T-cell (primary cell): ENCODE results near the gene OTUD6A. TPM values are rescaled to one million over a fixed set of nuclear protein-coding genes. Genes with fewer than 3 reads are reported as not detected.

Experiments used
- ATAC-seq, 4 experiments: fragments of 200-7000 bp in 3 of 4; fragments of 150-1000 bp in 1 of 4; cut with Tn5 transposase; replicated peaks in 1 of 4; 1 replicate in 3 of 4; 2 replicates in 1 of 4; pipeline ENCODE4 v1.10.0; 2021; ENCODE audit warnings: moderate library complexity in 3 of 4, mild to moderate bottlenecking in 2 of 4, moderate number of reproducible peaks in 1 of 4
- CTCF ChIA-PET, 2 donors: fragments of 300-600 bp; sonication (Branson Sonifier 250); formaldehyde crosslinking; loops; one replicate each; lab custom pipeline; 2022; ENCODE audit warnings: antibody characterized with exemption in 2 of 2; lab: Charles Lee
- POLR2A ChIA-PET, 2 donors: fragments of 300-600 bp; sonication (Branson Sonifier 250); formaldehyde crosslinking; loops; one replicate each; lab custom pipeline; 2022; ENCODE audit warnings: antibody characterized with exemption in 2 of 2; lab: Charles Lee
- DNase-seq, 35 experiments: peaks; one replicate each; pipeline versions ENCODE4 v3.0.0 to v3.0.0-alpha.2; 2013 to 2023
- H3K27ac ChIP-seq: one replicate; pipeline ENCODE4 v1.5.1; 2013; ENCODE audit warnings: low read length
- H3K27me3 ChIP-seq, 2 experiments: replicated peaks in 1 of 2; 1 replicate in 1 of 2; 2 replicates in 1 of 2; pipeline versions ENCODE4 v1.6.1 to v1.7.0; 2013; ENCODE audit warnings: low read length in 1 of 2, mixed read lengths in 1 of 2; ENCODE audit not compliant: control insufficient read depth in 2 of 2, insufficient read depth in 2 of 2; ENCODE audit errors: extremely low read depth in 1 of 2
- H3K36me3 ChIP-seq, 2 donors: 1 replicate in 1 of 2; 2 replicates in 1 of 2; pipeline versions ENCODE4 v1.6.1 to v1.7.0; 2013; ENCODE audit warnings: low read length in 1 of 2; ENCODE audit not compliant: control insufficient read depth in 2 of 2, insufficient read depth in 1 of 2; ENCODE audit errors: extremely low read depth in 1 of 2
- H3K4me1 ChIP-seq, 2 experiments: 1 replicate in 1 of 2; 2 replicates in 1 of 2; pipeline versions ENCODE4 v1.6.1 to v1.7.0; 2013; ENCODE audit warnings: low read length in 2 of 2, mixed read lengths in 1 of 2; ENCODE audit not compliant: insufficient read depth in 2 of 2, control insufficient read depth in 1 of 2; ENCODE audit errors: extremely low read depth in 1 of 2
- H3K4me3 ChIP-seq, 2 donors: 1 replicate in 1 of 2; 2 replicates in 1 of 2; pipeline versions ENCODE4 v1.5.1 to v1.7.0; 2013; ENCODE audit warnings: mild to moderate bottlenecking in 2 of 2, low read length in 1 of 2, moderate library complexity in 1 of 2; ENCODE audit not compliant: control insufficient read depth in 1 of 2; ENCODE audit errors: extremely low read depth in 1 of 2
- H3K9me3 ChIP-seq: 2 replicates; pipeline ENCODE4 v1.7.0; 2013
- H3K27ac Mint-ChIP-seq, 2 donors: one replicate each; pipeline ENCODE4 v1.8.0; 2020 to 2021; ENCODE audit warnings: mild to moderate bottlenecking in 2 of 2, mixed read lengths in 2 of 2
- H3K27me3 Mint-ChIP-seq, 2 donors: one replicate each; pipeline ENCODE4 v1.8.0; 2021 to 2022; ENCODE audit warnings: mixed read lengths in 2 of 2
- H3K36me3 Mint-ChIP-seq: one replicate; pipeline ENCODE4 v1.8.0; 2021; ENCODE audit warnings: mixed read lengths
- H3K4me1 Mint-ChIP-seq, 3 donors: one replicate each; pipeline ENCODE4 v1.8.0; 2020 to 2022; ENCODE audit warnings: mixed read lengths in 3 of 3, mild to moderate bottlenecking in 1 of 3
- H3K4me3 Mint-ChIP-seq, 3 donors: one replicate each; pipeline ENCODE4 v1.8.0; 2020 to 2022; ENCODE audit warnings: mild to moderate bottlenecking in 3 of 3, mixed read lengths in 3 of 3, moderate library complexity in 3 of 3
- H3K9me3 Mint-ChIP-seq, 3 donors: one replicate each; pipeline ENCODE4 v1.8.0; 2020 to 2022; ENCODE audit warnings: mixed read lengths in 3 of 3
- WGBS: methylation state at CpG from one replicate; pipeline ENCODE4 v1.1.5; 2013; ENCODE audit warnings: missing lambda C conversion rate; ENCODE audit not compliant: insufficient coverage; 5-methylcytosine and 5-hydroxymethylcytosine counted together
- total RNA-seq, 35 experiments: library from RNA in 6 of 35; stranded (reverse) in 6 of 35; fragments of 120-200 nt in 1 of 35; gene quantifications; one replicate each; pipeline versions ENCODE4 v1.2.1 to v1.2.4 and lab custom pipeline; 2013 to 2026

The OTUD6A gene
- total RNA-seq, 5 donors from 2014 or later (not counting 1 experiment from before 2014, with no cell fraction given): not detected

- ChIA-PET POLR2A (no interaction called here), CTCF (no interaction called here)
- no peaks in the 10 kb centered on the region for H3K9me3 Mint-ChIP-seq
- no peaks in the 10 kb centered on the region for H3K9me3 ChIP-seq
- no peak overlapping the region for H3K4me3 Mint-ChIP-seq
- DNase-seq (no peak), ATAC-seq (no peak)
- no peak overlapping the region for H3K4me3 ChIP-seq
- H3K4me1 ChIP-seq: no peaks in the 10 kb centered on the region
- peaks cover 2 to 20% of the 10 kb centered on the region in 2 donors for H3K27me3 Mint-ChIP-seq
- H3K4me1 Mint-ChIP-seq: peaks cover 0 to 2% (median 0%) of the 10 kb centered on the region in 3 donors
- H3K36me3 Mint-ChIP-seq: no peaks in the 10 kb centered on the region
- H3K27ac ChIP-seq: no peak overlapping the region
- no peak overlapping the region for H3K27ac Mint-ChIP-seq
- WGBS: 80% methylated on average over 1 of the region's 5 CpGs
- H3K36me3 ChIP-seq: no peaks in the 10 kb centered on the region
- H3K27me3 ChIP-seq: no peaks in the 10 kb centered on the region
These were observed 22.5 kb downstream of the OTUD6A start for GRCh38 chrX:70084592-70085240.

GRCh38 chrX:70087857-70088630 is 25.8 kb downstream of the OTUD6A start:
- no peaks in the 10 kb centered on the region for H3K9me3 Mint-ChIP-seq
- H3K36me3 ChIP-seq: no peaks in the 10 kb centered on the region
- no peak for ATAC-seq

GRCh38 chrX:70088751-70089150 is 26.5 kb downstream of the OTUD6A start:
- Histone ChIP-seq H3K9me3 (no peaks in the 10 kb centered on the region), H3K27ac (no peak overlapping the region), H3K36me3 (no peaks in the 10 kb centered on the region), H3K27me3 (no peaks in the 10 kb centered on the region), H3K4me3 (no peak overlapping the region), H3K4me1 (no peaks in the 10 kb centered on the region)
- no peak overlapping the region for H3K4me3 Mint-ChIP-seq
- CTCF ChIA-PET: no interaction called here
- no peak for ATAC-seq
- peaks cover 0 to 2% (median 0%) of the 10 kb centered on the region in 3 donors for H3K4me1 Mint-ChIP-seq
- no peaks in the 10 kb centered on the region for H3K9me3 Mint-ChIP-seq
- no peak overlapping the region for H3K27ac Mint-ChIP-seq
- no peaks in the 10 kb centered on the region for H3K36me3 Mint-ChIP-seq
- H3K27me3 Mint-ChIP-seq: peaks cover 0 to 18% of the 10 kb centered on the region in 2 donors
- POLR2A ChIA-PET: no interaction called here
- no peak for DNase-seq

More at GRCh38 chrX:70087857-70088630, 25.8 kb downstream of the OTUD6A start:
- no peak for DNase-seq
- Histone ChIP-seq H3K27me3 (no peaks in the 10 kb centered on the region), H3K27ac (no peak overlapping the region), H3K4me1 (no peaks in the 10 kb centered on the region), H3K9me3 (no peaks in the 10 kb centered on the region), H3K4me3 (no peak overlapping the region)
- WGBS: 67% methylated on average over 3 of the region's 11 CpGs
- H3K4me1 Mint-ChIP-seq: peaks cover 0 to 2% (median 0%) of the 10 kb centered on the region in 3 donors
- H3K27me3 Mint-ChIP-seq: peaks cover 0 to 14% of the 10 kb centered on the region in 2 donors
- ChIA-PET CTCF (interaction anchor here in 1 of 2 donors (0.8 to 1.0 kb wide), 2 partner anchors 9 to 10 kb away, joined by 3 to 6 read pairs; no protein-coding TSS in a partner anchor), POLR2A (interaction anchor here in 1 of 2 donors (0.6 kb wide), 1 partner anchor 771 kb away, joined by 3 read pairs; no protein-coding TSS in a partner anchor)
- no peak overlapping the region for H3K27ac Mint-ChIP-seq
- no peaks in the 10 kb centered on the region for H3K36me3 Mint-ChIP-seq
- H3K4me3 Mint-ChIP-seq: no peak overlapping the region

GRCh38 chrX:70089604-70090297 is 27.5 kb downstream of the OTUD6A start:
- Histone ChIP-seq H3K9me3 (no peaks in the 10 kb centered on the region), H3K36me3 (no peaks in the 10 kb centered on the region), H3K27ac (no peak overlapping the region), H3K4me1 (no peaks in the 10 kb centered on the region), H3K4me3 (no peak overlapping the region), H3K27me3 (no peaks in the 10 kb centered on the region)
- H3K9me3 Mint-ChIP-seq: no peaks in the 10 kb centered on the region
- POLR2A ChIA-PET: no interaction called here
- ATAC-seq (no peak), DNase-seq (no peak)
- H3K36me3 Mint-ChIP-seq: no peaks in the 10 kb centered on the region
- H3K27me3 Mint-ChIP-seq: peaks cover 0 to 18% of the 10 kb centered on the region in 2 donors
- no peak overlapping the region for H3K4me3 Mint-ChIP-seq
- H3K4me1 Mint-ChIP-seq: peaks cover 0 to 2% (median 0%) of the 10 kb centered on the region in 3 donors
- WGBS: no CpG with 5 or more reads among the region's 1 CpG
- CTCF ChIA-PET: no interaction called here
- no peak overlapping the region for H3K27ac Mint-ChIP-seq

- ChIA-PET CTCF (interaction anchor here in 1 of 2 donors (0.6 kb wide), 1 partner anchor 49 kb away, joined by 3 read pairs; no protein-coding TSS in a partner anchor), POLR2A (no interaction called here)
- H3K9me3 Mint-ChIP-seq: no peaks in the 10 kb centered on the region
- no CpG with 5 or more reads among the region's 4 CpGs for WGBS
- DNase-seq: no peak
- no peaks in the 10 kb centered on the region for H3K4me1 ChIP-seq
- no peak for ATAC-seq
- peaks cover 0 to 20% of the 10 kb centered on the region in 2 donors for H3K27me3 Mint-ChIP-seq
- H3K4me1 Mint-ChIP-seq: peaks cover 0 to 2% (median 0%) of the 10 kb centered on the region in 3 donors
- H3K9me3 ChIP-seq: no peaks in the 10 kb centered on the region
- no peak overlapping the region for H3K4me3 Mint-ChIP-seq
- no peaks in the 10 kb centered on the region for H3K36me3 Mint-ChIP-seq
- no peaks in the 10 kb centered on the region for H3K36me3 ChIP-seq
- H3K27me3 ChIP-seq: no peaks in the 10 kb centered on the region
- no peak overlapping the region for H3K27ac ChIP-seq
- H3K27ac Mint-ChIP-seq: no peak overlapping the region
- no peak overlapping the region for H3K4me3 ChIP-seq
These were observed 30.0 kb downstream of the OTUD6A start for GRCh38 chrX:70092247-70092646.

GRCh38 chrX:70096052-70096451 is 33.8 kb downstream of the OTUD6A start:
- CTCF ChIA-PET: interaction anchor here in 1 of 2 donors (3.1 kb wide), 1 partner anchor 558 kb away, joined by 11 read pairs; no protein-coding TSS in a partner anchor
- Mint-ChIP-seq H3K27ac (no peak overlapping the region), H3K4me3 (no peak overlapping the region), H3K4me1 (no peaks in the 10 kb centered on the region), H3K9me3 (no peaks in the 10 kb centered on the region), H3K27me3 (peaks cover 11 to 31% of the 10 kb centered on the region in 2 donors), H3K36me3 (no peaks in the 10 kb centered on the region)
- H3K9me3 ChIP-seq: no peaks in the 10 kb centered on the region
- peaks cover 0 to 5% of the 10 kb centered on the region in 2 experiments for H3K27me3 ChIP-seq
- no peak overlapping the region for H3K4me3 ChIP-seq
- no peak overlapping the region for H3K27ac ChIP-seq
- H3K36me3 ChIP-seq: no peaks in the 10 kb centered on the region
- no peaks in the 10 kb centered on the region for H3K4me1 ChIP-seq
- ATAC-seq: no peak
- POLR2A ChIA-PET: no interaction called here
- DNase-seq: no peak
- 75% methylated on average over 2 of the region's 2 CpGs for WGBS
